Amniotic epithelial cell (primary cell): ENCODE measurements around the gene TMC5.

Experiments used
- DNase-seq: peaks from one replicate; pipeline ENCODE4 v3.0.0-alpha.2; 2010; ENCODE audit warnings: low read depth

TMC5 gene

DNA sequence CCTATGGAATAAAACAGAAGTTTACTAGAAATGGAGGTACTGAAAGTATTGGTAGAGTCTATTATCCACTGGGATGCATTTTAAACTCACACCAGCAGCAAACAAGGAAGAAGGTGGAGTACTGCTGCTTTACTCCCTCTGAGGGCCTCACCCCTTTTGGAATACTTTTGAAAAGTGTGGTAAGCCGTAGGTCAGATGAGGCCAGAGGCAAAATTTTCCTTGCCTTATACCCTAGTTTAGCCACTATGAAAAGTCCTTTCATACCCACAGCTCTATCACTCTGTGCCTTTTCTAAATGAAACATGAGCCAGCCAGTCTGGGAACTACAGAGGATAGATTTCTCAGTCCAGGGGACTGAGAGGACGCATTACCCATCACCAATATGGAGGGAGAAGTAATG, 90.2 kb downstream of the TMC5 start:
- no peak for DNase-seq

DNA sequence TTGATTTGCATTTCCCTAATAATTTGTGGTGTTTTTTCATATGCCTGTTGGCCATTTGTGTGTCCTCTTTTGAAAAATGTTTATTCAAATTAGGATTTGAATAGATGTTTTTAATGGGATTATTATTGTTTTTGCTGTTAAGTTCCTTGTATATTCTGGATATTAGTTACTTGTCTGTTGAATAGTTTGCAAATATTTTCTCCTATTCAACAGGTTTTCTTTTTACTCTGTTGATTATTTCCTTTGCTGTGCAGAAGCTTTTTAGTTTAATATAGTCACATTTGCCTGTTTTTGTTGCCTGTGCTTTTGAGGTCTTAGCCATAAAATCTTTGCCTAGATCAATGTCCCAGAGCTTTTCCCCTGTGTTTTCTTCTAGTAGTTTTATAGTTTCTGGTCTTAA, 94.6 kb downstream of the TMC5 start:
- no peak for DNase-seq

DNA sequence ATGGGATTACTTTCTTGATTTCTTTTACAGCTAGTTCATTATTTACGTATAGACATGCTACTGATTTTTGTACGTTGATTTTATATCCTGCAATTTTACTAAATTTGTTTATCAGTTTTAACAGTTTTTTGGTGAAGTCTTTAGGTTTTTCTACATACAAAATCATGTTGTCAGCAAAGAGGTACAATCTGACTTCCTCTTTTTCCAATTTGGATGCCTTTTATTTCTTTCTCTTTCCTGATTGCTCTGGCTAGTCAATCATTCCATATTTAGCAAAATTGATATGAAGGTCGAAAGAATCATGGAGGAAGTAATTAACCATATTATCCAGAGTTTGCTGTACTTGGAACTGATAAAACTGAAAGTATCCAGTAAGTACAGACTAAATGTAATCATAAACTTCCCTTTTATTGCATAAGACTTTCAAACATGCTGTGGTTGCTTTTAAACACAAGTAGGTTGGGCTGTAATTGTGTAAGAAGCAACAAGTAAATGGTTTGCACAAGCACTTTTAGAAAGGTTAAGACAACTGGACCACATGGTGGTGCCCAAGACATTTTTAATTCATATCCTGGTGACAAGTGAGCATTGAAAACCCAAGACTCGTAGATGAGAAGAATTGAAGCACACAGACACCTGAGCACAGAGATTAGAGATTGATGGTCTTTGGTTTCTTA, 95.8 kb downstream of the TMC5 start:
- DNase-seq: peak; percentile 69

DNA sequence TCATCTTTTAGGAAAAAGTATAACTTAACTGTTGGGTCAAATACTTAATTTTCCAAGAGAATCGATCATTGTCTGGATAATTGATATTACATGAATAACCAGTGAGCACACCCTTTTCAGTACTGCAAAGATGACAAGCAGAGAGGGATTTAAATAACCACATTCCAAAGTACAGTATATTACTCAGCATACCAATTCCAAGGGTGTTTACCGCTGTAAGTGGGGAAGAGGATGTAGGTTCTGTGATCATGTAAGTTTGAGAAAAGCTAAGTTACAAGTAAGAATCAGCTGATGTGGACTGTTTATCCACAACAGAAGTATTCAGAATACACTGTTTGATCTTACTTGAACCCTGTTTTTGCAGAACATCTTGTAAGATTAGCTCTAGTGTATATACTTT, 98.1 kb downstream of the TMC5 start:
- DNase-seq: peak; percentile 64

DNA sequence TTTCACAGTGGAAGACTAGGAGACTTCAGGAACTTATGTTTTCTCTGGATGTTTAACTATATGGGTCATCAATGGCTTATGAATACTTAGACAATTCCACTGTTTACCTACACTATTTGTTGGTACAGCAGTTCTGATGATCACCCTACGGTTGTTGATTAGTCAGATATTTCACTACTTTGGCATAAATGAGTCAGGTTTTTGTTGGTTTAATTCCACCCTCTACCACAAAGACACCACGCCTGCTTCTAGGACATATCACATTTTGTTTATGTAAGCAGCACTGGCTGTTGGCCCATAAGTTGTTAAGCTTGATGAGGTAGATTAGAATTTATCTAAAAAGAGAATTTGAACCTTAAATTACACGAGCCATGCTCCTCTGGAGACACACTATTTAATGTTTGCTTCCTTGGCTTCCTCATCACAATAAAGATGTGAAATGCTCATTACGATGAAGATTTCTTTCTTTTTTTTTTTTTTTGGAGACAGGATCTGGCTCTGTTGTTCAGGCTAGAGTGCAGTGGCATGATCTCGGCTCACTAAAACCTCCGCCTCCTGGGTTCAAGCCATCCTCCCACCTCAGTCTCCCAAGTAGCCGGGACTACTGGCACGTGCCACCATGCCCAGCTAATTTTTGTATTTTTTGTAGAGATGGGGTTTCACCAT, 99.9 kb downstream of the TMC5 start:
- peak; percentile 76 for DNase-seq

DNA sequence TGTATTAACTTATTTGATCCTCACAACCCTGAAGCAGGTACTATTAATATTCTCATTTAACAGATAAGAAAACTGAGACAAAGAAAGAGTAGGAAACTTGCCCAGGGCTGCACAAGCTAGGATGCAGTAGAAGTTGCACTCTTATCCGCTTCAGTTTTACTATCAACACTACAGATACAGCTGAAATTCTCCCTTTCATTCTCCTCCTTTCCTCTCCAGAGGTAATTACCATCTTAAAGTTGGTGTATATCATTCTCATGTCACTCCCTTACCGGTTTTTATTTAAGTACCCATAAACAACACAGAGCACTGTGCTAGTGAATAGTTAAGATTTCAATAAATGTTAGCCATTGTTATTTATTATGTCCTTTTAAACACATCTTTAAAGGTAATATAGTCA, 100.7 kb downstream of the TMC5 start:
- DNase-seq: no peak

DNA sequence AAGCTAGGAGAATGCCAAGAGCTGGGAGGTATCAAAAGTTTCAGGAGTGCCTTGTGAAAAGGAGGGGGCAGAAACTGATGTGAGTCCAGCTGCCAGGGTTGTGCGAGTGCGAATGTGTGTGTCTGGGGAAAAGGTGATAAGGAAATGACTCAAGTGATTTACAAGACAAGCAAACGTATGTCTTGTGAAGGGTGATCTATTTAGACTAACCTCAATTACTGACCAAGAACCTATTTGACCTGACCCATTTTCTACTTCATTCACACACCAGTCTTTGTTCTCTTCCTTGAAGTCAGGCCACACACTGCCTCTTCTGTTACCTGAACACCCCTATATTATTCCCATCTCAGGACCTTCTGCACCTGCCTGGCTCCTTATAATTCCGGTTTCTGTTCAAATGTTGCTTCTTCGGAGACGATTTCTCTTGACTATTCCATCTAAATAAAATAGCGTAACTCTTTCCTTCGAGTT, 103.2 kb downstream of the TMC5 start:
- peak; percentile 89 for DNase-seq

DNA sequence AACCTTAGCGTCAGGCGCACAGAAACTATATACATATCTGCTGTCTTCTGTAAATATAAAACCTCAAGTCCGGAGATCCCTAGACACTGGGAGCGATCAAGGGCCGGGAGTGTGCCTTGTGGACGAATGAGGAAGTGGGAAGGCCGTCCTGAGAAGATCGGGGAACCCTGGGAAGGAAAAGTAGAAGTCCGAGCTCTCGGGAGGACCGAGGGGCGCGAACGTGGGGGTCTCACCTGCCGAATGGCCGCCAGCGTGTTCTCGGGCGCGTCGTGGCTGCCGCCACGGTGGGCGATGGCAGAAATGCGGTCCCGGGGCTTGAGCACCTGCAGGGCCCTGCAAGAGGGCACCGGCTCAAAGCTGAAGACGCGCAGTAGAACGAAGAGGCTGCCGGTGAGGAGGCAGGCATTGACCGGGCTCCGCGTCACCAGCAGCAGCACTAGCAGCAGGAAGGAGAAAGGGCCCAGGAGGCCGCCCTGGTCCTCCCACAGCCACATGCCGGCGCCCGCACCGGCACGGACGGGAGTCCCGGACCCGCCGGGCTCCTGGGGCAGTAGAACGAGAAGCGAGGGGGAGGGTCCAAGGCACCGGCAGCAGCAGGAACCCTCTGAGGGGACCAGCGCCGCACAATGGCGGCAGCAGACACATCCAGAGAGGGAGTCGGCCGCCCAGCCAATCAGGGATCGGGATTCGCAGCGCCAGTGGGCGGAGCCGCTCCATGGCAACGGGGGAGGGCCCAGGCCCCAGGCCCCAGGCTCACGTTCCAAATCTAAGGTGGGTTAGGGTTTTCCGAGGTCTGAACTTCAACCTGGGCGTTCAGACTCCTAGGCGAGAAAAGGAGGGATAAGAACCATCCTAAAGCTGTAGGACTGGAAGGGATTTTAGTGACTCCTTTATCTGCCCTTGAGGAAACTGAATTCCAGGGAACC, 104.1 kb downstream of the TMC5 start, which contains the start of gene GDE1:
Gene GDE1, minus strand, starts transcription at position 628 of the 926 bp plus-strand sequence. Its CDS starts 134 bp downstream, at position 494.
- DNase-seq: peak; percentile 77

DNA sequence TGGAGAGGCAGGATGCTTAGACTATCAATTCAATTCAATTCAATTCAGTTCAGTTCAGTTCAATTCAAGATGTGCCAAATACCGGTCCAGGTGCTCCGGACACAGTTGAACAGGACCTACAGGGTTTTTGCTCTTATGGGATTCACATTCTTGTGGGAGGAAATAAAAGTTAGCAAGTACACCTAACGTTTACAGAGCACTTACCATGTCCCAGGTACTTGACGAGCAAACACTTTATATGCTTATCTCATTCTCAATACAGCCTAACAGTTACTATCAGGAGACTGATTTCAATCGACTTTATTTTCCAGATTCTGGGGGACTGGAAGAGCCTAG, 104.7 kb downstream of the TMC5 start:
- no peak for DNase-seq

DNA sequence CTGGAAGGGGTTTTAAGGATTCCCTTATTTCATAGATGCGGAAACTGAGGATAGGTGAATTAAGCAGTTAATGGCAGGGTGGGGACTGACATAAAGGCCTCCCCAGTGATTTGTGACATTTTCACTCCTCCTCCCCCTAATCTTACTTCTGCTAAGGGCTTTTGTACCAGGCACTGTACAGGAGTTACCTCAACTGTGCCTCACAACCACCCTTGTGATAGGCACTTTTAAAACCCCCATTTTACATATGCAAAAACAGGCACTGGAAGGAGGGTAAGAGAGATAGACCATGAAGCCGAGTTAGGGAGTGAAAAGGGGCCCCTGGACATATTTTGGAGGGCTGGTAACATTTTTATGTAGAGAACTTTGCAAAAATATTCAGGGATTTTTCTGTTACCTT, 105.1 kb downstream of the TMC5 start:
- DNase-seq: no peak

DNA sequence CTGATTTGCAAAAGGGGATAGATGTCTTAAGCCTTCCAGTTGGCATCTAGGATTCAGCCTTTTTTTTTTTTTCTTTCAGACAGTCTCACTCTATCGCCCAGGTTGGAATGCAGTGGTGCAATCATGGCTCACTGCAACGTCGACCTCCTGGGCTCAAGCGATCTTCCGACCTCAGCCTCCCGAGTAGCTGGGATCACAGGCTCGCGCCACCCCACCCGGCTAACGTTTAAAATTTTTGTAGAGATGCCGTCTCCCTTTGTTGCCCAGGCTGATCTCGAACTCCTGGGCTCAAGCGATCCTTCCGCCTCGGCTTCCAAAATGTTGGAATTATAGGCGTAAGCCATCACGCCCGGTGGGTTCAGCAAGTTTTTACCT, 105.5 kb downstream of the TMC5 start:
- no peak for DNase-seq

DNA sequence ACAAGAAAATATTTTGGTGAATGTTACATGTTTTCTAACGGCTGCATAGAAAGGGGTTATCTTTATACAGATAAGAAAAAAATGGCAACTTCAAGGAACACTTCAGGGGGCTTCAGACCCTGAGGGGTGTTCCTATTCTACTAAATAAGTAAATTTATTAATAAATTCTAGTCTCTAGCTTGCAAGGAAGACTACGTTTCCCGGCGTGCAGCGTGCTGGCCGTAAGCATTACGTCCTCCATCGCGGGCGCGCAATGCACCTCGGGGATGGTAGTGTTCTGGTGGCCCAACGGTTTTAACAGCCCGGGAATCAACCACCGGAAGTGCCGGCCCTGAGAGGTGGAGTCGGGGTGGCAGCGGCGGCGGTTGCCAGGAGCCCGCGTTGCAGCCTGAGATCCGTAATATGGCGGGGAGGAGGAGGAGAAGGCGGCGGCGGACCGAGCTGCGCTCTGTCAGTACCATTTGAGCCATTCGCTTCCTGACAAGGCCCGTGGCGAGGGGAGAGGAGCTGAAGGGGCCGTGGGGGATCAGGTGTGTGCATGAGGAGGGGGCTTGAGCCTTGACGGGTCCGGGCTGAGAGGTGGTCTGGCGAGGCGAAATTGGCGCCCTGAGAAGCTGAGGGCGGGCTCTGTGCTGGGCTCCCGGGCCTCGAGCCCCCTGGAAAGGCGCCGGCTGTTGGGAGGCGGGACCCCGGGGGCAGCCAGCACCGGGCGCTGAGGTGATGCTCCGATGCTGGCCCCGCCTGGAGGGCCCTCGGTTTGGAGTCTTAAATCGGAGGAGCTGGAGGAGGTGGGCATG, 106.1 kb downstream of the TMC5 start, which contains the start of gene CCP110:
Gene CCP110, plus strand, starts transcription at position 384 of the 797 bp plus-strand sequence. CDS start 3,940 bp downstream, outside the sequence.
- DNase-seq: peak; percentile 96

DNA sequence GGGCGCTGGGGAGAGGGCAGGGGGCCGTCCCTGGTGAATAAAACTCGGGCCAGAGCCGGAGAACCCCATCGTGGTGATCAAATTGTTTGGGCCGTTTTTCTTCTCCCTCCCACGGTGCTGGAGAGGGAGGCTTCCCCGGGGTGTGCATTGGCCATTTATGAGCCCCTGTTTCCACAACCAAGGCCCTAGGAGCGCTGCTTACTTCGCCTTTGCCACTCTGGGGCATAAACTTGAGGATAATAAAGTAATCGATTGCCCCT, 106.6 kb downstream of the TMC5 start:
- DNase-seq: no peak

DNA sequence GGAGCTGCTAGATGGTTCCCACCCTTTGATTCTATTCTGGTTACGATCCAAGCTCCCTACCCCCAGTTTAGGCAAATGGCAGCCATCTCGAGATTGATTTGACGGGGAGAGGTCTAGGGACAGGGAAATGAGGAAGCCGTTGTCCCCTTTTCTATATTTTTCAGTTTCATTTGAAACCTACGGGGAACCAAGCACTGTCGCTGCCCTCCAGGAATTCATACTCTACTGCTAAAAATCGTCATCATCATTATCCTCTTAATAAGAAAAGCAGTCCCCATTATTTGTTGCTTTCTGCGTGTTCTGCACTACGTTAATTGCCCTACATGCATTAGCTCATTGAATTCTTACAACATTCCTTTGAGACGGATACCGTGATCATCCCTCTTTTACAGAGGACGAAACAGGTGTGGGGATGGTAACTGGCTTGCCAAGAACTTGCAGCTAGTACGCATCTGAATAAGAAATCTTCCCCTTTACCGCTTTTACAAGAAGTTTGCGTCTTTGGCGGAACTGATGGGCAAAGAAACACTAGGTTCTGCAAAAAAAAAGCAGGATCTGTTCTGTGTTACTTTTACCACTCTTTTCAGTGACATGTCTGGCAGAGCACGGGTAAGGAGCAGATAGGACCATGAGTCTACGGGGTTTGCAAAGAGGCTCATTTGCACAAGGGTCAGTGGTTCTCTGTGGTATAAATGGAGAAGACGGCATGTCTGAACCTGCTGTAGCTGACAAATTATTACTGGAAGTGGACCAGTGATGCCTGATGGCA, 107.1 kb downstream of the TMC5 start:
- DNase-seq: no peak

DNA sequence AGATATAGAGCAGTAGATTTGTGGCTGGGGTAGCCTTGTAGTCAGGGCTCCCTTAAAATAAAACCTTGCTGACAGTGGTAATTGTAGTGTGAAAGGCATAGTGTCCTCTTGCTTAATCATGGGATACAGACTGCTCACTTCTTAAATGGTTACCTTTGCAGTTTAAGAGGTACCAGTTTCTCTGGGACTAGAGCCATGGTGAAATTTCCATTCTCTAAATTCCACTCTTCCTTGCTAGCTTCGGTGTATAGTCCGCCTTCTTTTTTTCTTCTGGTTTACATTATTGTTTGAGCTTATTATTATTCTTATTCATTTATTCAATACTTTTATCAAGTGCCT, 107.7 kb downstream of the TMC5 start:
- DNase-seq: no peak

DNA sequence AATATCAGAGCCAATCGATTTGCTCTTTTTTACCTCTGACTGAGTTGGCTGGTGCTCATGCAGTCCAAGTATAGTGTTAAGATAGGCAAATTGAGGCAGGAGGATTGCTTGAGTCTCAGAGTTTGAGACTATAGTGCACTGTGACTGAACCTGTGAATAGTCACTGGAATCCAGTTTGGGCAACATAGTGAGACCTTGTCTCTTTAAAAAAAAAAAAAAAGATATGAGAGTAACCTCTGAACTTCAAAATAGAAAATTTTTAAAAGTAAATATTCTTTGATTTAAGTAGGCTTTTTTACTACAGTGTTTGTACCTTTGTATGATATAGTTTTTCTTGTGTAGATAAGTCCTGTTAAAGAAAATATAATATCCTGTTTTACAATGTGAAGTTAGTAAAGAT, 109.5 kb downstream of the TMC5 start:
- no peak for DNase-seq

DNA sequence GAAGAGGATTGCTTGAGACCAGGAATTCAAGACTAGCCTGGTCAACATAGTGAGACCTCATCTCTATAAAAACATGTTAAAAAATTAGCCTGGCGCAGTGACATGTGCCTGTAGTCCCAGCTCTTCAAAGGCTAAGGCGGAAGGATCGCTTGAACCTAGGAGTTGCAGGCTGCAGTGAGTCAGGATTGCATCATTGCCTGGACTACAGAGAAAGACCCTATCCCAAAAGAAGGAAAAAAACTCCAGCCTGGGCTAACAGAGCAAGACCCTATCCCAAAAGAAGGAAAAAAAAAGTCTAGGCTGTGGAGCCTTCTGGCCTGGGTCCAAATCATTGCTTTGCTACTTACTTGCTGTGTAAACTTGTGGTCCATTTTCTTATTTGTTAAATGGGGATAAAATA, 111.0 kb downstream of the TMC5 start:
- DNase-seq: no peak

DNA sequence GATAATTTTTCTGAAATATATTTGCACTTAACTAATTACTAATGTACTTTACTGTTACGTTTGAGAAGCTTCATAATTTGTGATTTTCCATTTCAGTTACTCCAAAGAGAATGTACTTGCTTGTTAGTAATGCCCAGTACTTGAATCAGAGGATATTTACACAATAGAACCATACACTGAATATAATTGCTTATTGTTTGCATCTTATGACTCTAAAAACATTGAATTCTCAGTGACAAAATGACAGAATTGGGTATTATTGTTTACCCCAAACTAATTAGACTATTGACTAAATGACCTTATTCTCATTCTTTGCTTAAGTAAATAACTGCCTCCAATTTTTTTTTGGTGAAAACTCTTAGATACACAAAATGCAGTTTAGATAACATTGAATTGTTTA, 114.9 kb downstream of the TMC5 start:
- DNase-seq: no peak

DNA sequence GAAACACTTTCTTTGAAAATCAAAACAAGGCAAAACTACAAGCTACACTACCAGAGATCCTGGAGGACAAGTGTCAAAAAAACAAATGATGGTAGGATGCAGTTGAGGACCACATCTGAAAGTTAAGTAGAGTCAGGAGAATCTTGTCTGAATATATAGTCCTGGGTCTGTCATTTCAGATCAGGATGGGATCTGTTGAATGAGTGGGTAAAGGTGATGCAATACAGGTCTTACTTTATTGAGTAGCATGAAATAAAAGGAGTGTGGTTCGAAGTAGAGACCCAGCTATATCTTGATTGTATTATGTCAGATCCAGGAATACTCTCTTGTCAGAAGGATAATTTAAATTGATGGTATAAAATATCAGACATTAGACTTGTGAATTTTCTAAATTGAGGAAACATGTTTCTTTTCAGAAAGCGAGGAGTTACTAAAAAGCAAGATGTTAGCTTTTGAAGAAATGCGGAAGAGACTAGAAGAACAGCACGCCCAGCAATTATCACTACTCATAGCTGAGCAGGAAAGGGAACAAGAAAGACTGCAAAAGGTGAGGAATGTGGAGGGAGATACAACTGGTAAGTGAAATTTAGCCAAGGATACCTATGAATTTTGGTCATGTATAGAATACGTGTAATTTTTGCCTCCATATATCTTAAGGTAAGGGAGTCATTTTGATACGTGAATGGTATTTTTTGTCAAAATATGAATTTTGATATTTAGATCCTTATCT, 122.7 kb downstream of the TMC5 start:
- no peak for DNase-seq

DNA sequence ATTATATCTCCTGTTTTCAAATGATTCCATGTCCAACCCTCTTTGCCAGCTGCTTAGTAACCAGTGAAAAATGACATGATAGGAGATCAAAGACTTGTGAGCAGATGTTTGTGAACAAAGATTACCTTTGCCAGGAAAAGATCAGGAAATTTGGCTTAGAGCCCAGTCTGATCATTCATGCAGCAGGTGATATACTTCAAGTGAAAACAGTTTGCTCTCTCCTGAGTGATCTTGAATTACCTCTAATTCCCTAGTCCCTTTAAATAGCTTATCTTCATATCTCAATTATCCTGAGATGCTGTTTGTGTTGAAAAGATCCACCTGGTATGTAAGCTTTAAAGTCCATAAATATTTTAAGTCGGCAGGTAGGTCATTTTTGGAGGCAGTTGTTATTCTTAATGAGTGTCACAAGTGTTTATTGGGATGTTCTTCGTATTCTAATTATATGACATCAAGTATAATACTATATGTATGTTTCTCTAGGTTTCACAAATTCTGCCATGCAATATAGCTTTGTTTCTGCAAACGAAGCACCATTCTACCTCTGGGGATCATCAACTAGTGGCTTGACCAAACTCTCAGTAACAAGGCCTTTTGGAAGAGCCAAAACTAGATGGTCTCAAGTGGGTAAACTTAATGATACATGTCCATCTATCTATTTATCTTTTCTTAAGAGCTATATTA, 124.6 kb downstream of the TMC5 start:
- DNase-seq: no peak
